K562 (cell line): ENCODE results near the gene KIF6. TPM values are rescaled to one million over a fixed set of nuclear protein-coding genes. Genes with fewer than 3 reads are reported as not detected.

ENCODE experiments used
- CBX2 ChIP-seq: fragments of 200-600 bp; sonication (generic); IDR thresholded peaks from one replicate; pipeline ENCODE4 v1.6.1; 2012; ENCODE audit warnings: mild to moderate bottlenecking, low read length, inconsistent platforms; ENCODE audit not compliant: insufficient read depth, poor library complexity, severe bottlenecking
- ESRRA ChIP-seq: fragments of 450-650 bp; IDR thresholded peaks from 2 replicates; pipeline ENCODE4 v1.6.1; 2014; ENCODE audit warnings: low read depth, mild to moderate bottlenecking, moderate library complexity, borderline replicate concordance
- HDAC3 ChIP-seq: fragments of 450-650 bp; IDR thresholded peaks from 2 replicates; pipeline ENCODE4 v1.6.1; 2018; ENCODE audit warnings: borderline replicate concordance, mild to moderate bottlenecking, moderate library complexity; ENCODE audit not compliant: partially characterized antibody
- HNRNPLL ChIP-seq: fragments of 200-400 bp; formaldehyde crosslinking; IDR thresholded peaks from 2 replicates; pipeline ENCODE4 v1.6.1; 2017; ENCODE audit warnings: low read length, low read depth, mild to moderate bottlenecking; ENCODE audit not compliant: poor library complexity, severe bottlenecking
- JUND ChIP-seq, 2 experiments: IDR thresholded peaks; 2 replicates in 1 of 2; 3 replicates in 1 of 2; pipeline ENCODE4 v1.6.1; 2011; ENCODE audit warnings: borderline replicate concordance in 2 of 2, low read depth in 2 of 2, low read length in 2 of 2, improper control_type of control experiment in 1 of 2, missing biosample characterization in 1 of 2, missing genetic modification characterization in 1 of 2, missing genetic modification reagents in 1 of 2
- KAT7 ChIP-seq: sonication (generic); formaldehyde crosslinking; IDR thresholded peaks from 2 replicates; pipeline ENCODE4 v1.8.0; 2022; ENCODE audit warnings: missing genetic modification reagents, mild to moderate bottlenecking, borderline replicate concordance
- NBN ChIP-seq: fragments of 450-650 bp; IDR thresholded peaks from 2 replicates; pipeline ENCODE4 v1.6.1; 2016; ENCODE audit warnings: low read depth, mild to moderate bottlenecking
- NCOA6 ChIP-seq: fragments of 450-650 bp; IDR thresholded peaks from 2 replicates; pipeline ENCODE4 v1.6.1; 2017; ENCODE audit warnings: mild to moderate bottlenecking
- NRF1 ChIP-seq, 2 experiments: fragments of 450-650 bp; IDR thresholded peaks in 1 of 2; conservative IDR thresholded peaks in 1 of 2; 2 replicates each; pipeline ENCODE4 v1.6.1; 2014; ENCODE audit warnings: mild to moderate bottlenecking in 2 of 2
- POLR2A ChIP-seq: fragments of 450-650 bp; conservative IDR thresholded peaks from 2 replicates; pipeline ENCODE4 v1.6.1; 2016
- PURB ChIP-seq: sonication (generic); formaldehyde crosslinking; IDR thresholded peaks from 2 replicates; pipeline ENCODE4 v1.9.0; 2021; ENCODE audit warnings: low read depth, mild to moderate bottlenecking, missing genetic modification reagents
- RB1 ChIP-seq: fragments of 450-650 bp; IDR thresholded peaks from 2 replicates; pipeline ENCODE4 v1.6.1; 2017; ENCODE audit warnings: low read depth, mild to moderate bottlenecking
- RBFOX2 ChIP-seq: fragments of 200-400 bp; formaldehyde crosslinking; IDR thresholded peaks from 2 replicates; pipeline ENCODE4 v1.6.1; 2017; ENCODE audit warnings: low read depth, mild to moderate bottlenecking, low read length, moderate library complexity
- RBM17 ChIP-seq: fragments of 200-400 bp; formaldehyde crosslinking; IDR thresholded peaks from 2 replicates; pipeline ENCODE4 v1.6.1; 2017; ENCODE audit warnings: low read depth, mild to moderate bottlenecking, low read length, borderline replicate concordance
- RBM34 ChIP-seq: fragments of 200-400 bp; formaldehyde crosslinking; IDR thresholded peaks from 2 replicates; pipeline ENCODE4 v1.6.1; 2018; ENCODE audit warnings: low read length, borderline replicate concordance; ENCODE audit not compliant: insufficient read depth
- RUNX1 ChIP-seq: sonication (generic); IDR thresholded peaks from 2 replicates; pipeline ENCODE4 v1.6.1; 2016; ENCODE audit warnings: antibody characterized with exemption, low read depth
- SAFB2 ChIP-seq: fragments of 200-400 bp; formaldehyde crosslinking; IDR thresholded peaks from 2 replicates; pipeline ENCODE4 v1.6.1; 2018; ENCODE audit warnings: borderline replicate concordance, low read length, low read depth, moderate library complexity; ENCODE audit not compliant: severe bottlenecking
- SMAD1 ChIP-seq: fragments of 150-350 bp; IDR thresholded peaks from 2 replicates; pipeline ENCODE4 v1.6.1; 2014; ENCODE audit warnings: low read length, low read depth; ENCODE audit not compliant: partially characterized antibody
- TRIM24 ChIP-seq, 2 experiments: fragments of 450-650 bp; IDR thresholded peaks; 2 replicates each; pipeline ENCODE4 v1.6.1; 2016
- ZNF3 ChIP-seq: fragments of 250-450 bp; sonication (Bioruptor Pico); IDR thresholded peaks from 2 replicates; pipeline ENCODE4 v1.5.0; 2021; ENCODE audit warnings: mild to moderate bottlenecking, moderate library complexity
- ZNF551 ChIP-seq: fragments of 250-450 bp; sonication (Bioruptor Pico); IDR thresholded peaks from 2 replicates; pipeline ENCODE4 v1.5.0; 2021; ENCODE audit warnings: mild to moderate bottlenecking, moderate library complexity
- ZNF589 ChIP-seq: fragments of 200-800 bp; sonication (Bioruptor generic); IDR thresholded peaks from 2 replicates; pipeline ENCODE4 v1.6.1; 2016; ENCODE audit warnings: low read depth, missing genetic modification characterization, missing compliant biosample characterization
- polyA plus RNA-seq, 8 experiments: library from polyadenylated mRNA; depleted of rRNA in 4 of 8; stranded (reverse) in 5 of 8; unstranded in 3 of 8; fragments of >200 nt; fragmentation: Nextera tagmentation in 2 of 8; fragmentation: Illumina TruSeq in 1 of 8; extraction: Ambion mirVana in 2 of 8; extraction: Trizol in 1 of 8; gene quantifications; 2 replicates each; pipeline versions ENCODE4 v1.2.1 to v1.2.3, GENCODE V29; 2011 to 2014; ENCODE audit warnings: inconsistent platforms in 1 of 8, missing spikeins in 1 of 8
- total RNA-seq, 7 experiments: library from RNA; depleted of rRNA in 6 of 7; stranded (reverse); fragments of >200 nt in 6 of 7; fragmentation: Illumina TruSeq in 2 of 7; extraction: Trizol in 2 of 7; gene quantifications; 2 replicates each; pipeline versions ENCODE4 v1.2.1 to v1.2.3, GENCODE V29; 2011 to 2021; ENCODE audit warnings: low replicate concordance in 1 of 7
- TF ChIP-seq, protein P1 (sequence below): fragments of 250-450 bp; sonication (Bioruptor Pico); IDR thresholded peaks from 2 replicates; pipeline ENCODE4 v1.5.0; 2021
- TF ChIP-seq, protein P2 (sequence below): fragments of 250-450 bp; sonication (Bioruptor Pico); IDR thresholded peaks from 2 replicates; pipeline ENCODE4 v1.5.0; 2021; ENCODE audit warnings: mild to moderate bottlenecking, moderate library complexity

Gene KIF6
- total and polyA plus RNA-seq, 9 of the 15 experiments (the other 6 are each of a cell fraction or from before 2014, with no cell fraction given), result not detected

DNA sequence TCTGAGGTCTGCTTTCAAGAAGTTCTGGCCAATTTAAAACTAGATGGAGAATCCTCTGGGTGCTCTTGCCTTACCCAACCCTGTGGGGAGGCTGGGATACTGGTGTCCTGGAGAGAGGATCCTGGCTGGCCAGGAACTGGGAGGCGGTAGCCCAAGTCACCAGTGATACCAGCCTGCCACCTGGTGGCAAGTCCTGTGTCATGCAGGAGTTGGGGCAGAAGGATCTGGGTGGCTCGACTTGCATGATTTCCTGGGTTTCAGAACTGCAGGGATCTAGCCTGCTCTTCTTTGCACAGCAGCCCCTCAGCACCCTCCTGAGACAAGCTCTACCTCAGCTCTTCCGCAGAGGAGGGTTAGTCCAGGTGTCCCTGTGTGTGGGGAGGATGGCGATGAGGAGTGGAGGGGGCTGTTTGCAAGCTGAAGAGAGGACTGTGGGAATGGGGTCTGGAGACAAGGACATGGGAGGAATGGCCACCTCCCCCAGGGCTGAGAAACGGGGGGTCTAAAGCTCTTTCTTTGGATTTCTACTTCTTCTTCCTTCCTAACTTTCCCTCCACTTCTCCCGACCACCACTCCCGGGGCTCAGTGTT lies 415.2 kb downstream of the KIF6 start (continued):
- TF ChIP-seq NCOA6 (no peak), NBN (no peak), RUNX1 (no peak), KAT7 (CRISPR knock-in tag) (no peak), ZNF589 (CRISPR knock-in tag) (no peak), SMAD1 (no peak), ZNF551 (CRISPR knock-in tag) (no peak), RBM17 (no peak), CBX2 (no peak), NRF1 (conservative IDR thresholded peaks at IDR 0.05 in 1 of 2, IDR thresholded peaks at IDR 0.05 in 1 of 2) (no peak), JUND (IDR thresholded peaks at IDR 0.05; ENCODE audit: borderline replicate concordance, low read depth, low read length) (0 out of 2 replicates have a peak, but pooled peaks have one; percentile 47), JUND (tag; IDR thresholded peaks at IDR 0.05; ENCODE audit: borderline replicate concordance, low read depth, low read length) (no peak), RBFOX2 (no peak), PURB (CRISPR knock-in tag) (no peak), HNRNPLL (no peak), SAFB2 (no peak), RBM34 (no peak), TRIM24 (IDR thresholded peaks at IDR 0.05) (no peak), HDAC3 (no peak), ESRRA (no peak), POLR2A (no peak), RB1 (peak; percentile 86), ZNF3 (CRISPR knock-in tag) (no peak)
- TF ChIP-seq, protein P1, sequence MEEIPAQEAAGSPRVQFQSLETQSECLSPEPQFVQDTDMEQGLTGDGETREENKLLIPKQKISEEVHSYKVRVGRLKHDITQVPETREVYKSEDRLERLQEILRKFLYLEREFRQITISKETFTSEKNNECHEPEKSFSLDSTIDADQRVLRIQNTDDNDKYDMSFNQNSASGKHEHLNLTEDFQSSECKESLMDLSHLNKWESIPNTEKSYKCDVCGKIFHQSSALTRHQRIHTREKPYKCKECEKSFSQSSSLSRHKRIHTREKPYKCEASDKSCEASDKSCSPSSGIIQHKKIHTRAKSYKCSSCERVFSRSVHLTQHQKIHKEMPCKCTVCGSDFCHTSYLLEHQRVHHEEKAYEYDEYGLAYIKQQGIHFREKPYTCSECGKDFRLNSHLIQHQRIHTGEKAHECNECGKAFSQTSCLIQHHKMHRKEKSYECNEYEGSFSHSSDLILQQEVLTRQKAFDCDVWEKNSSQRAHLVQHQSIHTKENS (CRISPR knock-in tag), result no peak
- TF ChIP-seq, protein P2, sequence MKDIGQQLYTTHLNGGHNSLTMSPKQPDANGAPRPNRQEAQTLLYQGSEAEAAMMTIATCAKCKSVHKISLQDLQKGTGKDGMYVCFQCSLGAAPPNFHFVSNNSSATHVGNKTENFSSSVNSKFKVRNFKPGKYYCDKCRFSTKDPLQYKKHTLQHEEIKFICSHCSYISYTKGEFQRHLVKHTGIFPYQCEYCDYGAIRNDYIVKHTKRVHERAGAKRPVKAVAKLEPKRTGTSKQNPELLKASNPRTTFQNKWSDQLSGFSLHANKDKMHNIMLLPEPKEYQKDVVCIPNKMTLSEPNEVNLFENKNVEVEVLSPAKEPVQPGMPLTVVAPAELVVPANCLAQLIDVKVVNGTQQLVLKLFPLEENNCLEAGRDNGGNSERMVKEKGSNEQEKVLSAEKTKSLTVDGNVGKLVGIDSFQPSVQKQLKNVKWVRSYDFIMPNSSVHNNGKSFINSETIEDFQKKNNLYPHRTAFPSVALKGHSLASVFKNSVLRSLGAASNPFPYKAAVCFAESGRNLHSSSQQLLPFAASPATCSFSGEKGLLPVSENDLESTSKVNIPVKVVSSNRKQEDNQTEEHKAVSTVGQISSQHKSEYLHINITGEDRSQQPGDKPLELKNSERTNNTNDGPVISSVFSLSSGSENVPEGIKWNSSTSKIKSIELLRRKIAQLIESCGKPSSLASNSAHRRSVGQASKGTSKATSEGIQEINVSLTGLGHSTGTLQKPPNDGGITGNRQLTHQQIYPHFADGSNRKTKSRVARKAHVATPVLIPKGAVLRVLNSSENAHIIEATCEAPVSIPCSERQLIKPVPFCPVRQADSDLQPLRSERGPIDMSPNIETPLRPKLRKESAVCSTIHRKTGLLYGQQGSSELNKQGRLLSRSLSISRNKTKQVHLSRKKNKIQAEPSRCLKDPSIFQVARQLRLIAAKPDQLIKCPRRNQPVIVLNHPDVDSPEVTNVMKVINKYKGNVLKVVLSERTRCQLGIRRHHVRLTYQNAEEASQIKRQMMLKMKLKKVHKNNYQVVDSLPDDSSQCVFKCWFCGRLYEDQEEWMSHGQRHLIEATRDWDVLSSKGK (CRISPR knock-in tag), result no peak
